WI38 (cell line): ENCODE data around the gene PIGQ.

Source experiments
- H3K4me3 ChIP-seq: 2 replicates; pipeline ENCODE4 v1.5.1; 2011; ENCODE audit warnings: low read depth, mild to moderate bottlenecking, control low read depth, low read length
- CTCF ChIP-seq: IDR thresholded peaks from 2 replicates; pipeline ENCODE4 v1.5.1; 2012; ENCODE audit warnings: low read depth, mild to moderate bottlenecking, control low read depth, low read length

PIGQ gene

GRCh38 chr16:546909-547770 lies 22.6 kb upstream of the PIGQ start:
- H3K4me3 ChIP-seq, result no peak overlapping the region
- no peak for TF ChIP-seq CTCF

- no peak for TF ChIP-seq CTCF
- H3K4me3 ChIP-seq, result no peak overlapping the region
These were observed 21.2 kb upstream of the PIGQ start for GRCh38 chr16:548586-548985.

GRCh38 chr16:549544-550263 lies 20.1 kb upstream of the PIGQ start:
- no peak for TF ChIP-seq CTCF

GRCh38 chr16:551210-551609 lies 18.6 kb upstream of the PIGQ start:
- no peak overlapping the region for H3K4me3 ChIP-seq
- no peak for TF ChIP-seq CTCF

More at GRCh38 chr16:549544-550263, 20.1 kb upstream of the PIGQ start:
- H3K4me3 ChIP-seq, result no peak overlapping the region

GRCh38 chr16:552171-552570 lies 17.6 kb upstream of the PIGQ start:
- TF ChIP-seq CTCF, result no peak
- H3K4me3 ChIP-seq, result no peak overlapping the region

GRCh38 chr16:553601-554296 lies 16.0 kb upstream of the PIGQ start:
- no peak for TF ChIP-seq CTCF
- H3K4me3 ChIP-seq, result no peak overlapping the region
